Hepatocyte (in vitro differentiated cells): ENCODE measurements around the gene GPRC5A. TPM values are rescaled to one million over a fixed set of nuclear protein-coding genes. Genes with fewer than 3 reads are reported as not detected.

Source experiments
- DNase-seq: peaks from one replicate; pipeline ENCODE4 v3.0.0-alpha.2; 2016; ENCODE audit warnings: low spot score
- H2AFZ ChIP-seq: fragments of 200-600 bp; sonication (generic); 2 replicates; pipeline ENCODE4 v1.6.0; 2016; ENCODE audit warnings: antibody characterized with exemption, mild to moderate bottlenecking
- H3K27ac ChIP-seq: fragments of 200-600 bp; sonication (generic); 2 replicates; pipeline ENCODE4 v1.5.1; 2016; ENCODE audit warnings: mild to moderate bottlenecking
- H3K27me3 ChIP-seq: fragments of 200-600 bp; sonication (generic); 2 replicates; pipeline ENCODE4 v1.6.1; 2016
- H3K36me3 ChIP-seq: fragments of 200-600 bp; sonication (generic); replicated peaks from 2 replicates; pipeline ENCODE4 v1.5.1; 2016; ENCODE audit warnings: low read depth; ENCODE audit not compliant: insufficient read depth
- H3K4me1 ChIP-seq: fragments of 200-600 bp; sonication (generic); 2 replicates; pipeline ENCODE4 v1.5.1; 2016; ENCODE audit warnings: mild to moderate bottlenecking, moderate library complexity; ENCODE audit not compliant: insufficient read depth
- H3K4me2 ChIP-seq: fragments of 200-600 bp; sonication (generic); 2 replicates; pipeline ENCODE4 v1.6.0; 2016
- H3K4me3 ChIP-seq: fragments of 200-600 bp; sonication (generic); 2 replicates; pipeline ENCODE4 v1.5.1; 2016; ENCODE audit warnings: mild to moderate bottlenecking
- H3K79me2 ChIP-seq: fragments of 200-600 bp; sonication (generic); 2 replicates; pipeline ENCODE4 v1.6.0; 2017; ENCODE audit warnings: mild to moderate bottlenecking
- H3K9me2 ChIP-seq: fragments of 200-600 bp; sonication (generic); replicated peaks from 2 replicates; pipeline ENCODE4 v1.6.0; 2017; ENCODE audit warnings: mild to moderate bottlenecking; ENCODE audit not compliant: insufficient read depth
- H3K9me3 ChIP-seq: fragments of 200-600 bp; sonication (generic); 2 replicates; pipeline ENCODE4 v1.5.1; 2016; ENCODE audit warnings: low read depth, mild to moderate bottlenecking
- H4K20me1 ChIP-seq: fragments of 200-600 bp; sonication (generic); 2 replicates; pipeline ENCODE4 v1.6.0; 2016; ENCODE audit warnings: mild to moderate bottlenecking; ENCODE audit not compliant: insufficient read depth, poor library complexity, severe bottlenecking
- EZH2 ChIP-seq: fragments of 200-600 bp; sonication (generic); IDR thresholded peaks from 2 replicates; pipeline ENCODE4 v1.6.1; 2016; ENCODE audit warnings: antibody characterized with exemption, mild to moderate bottlenecking, borderline replicate concordance
- EZH2phosphoT487 ChIP-seq: fragments of 200-600 bp; sonication (generic); IDR thresholded peaks from one replicate; pipeline ENCODE4 v1.6.1; 2018; ENCODE audit warnings: antibody characterized with exemption, mild to moderate bottlenecking, low read depth, moderate library complexity; ENCODE audit not compliant: unreplicated experiment, severe bottlenecking
- WGBS: methylation state at CpG from one replicate; pipeline ENCODE4 v1.1.6; 2016; ENCODE audit warnings: low lambda C conversion rate; ENCODE audit errors: missing lambda C conversion rate; 5-methylcytosine and 5-hydroxymethylcytosine counted together
- polyA plus RNA-seq: library from polyadenylated mRNA; unstranded; fragments of >200 nt; fragmentation: Nextera tagmentation; extraction: Ambion mirVana; gene quantifications from 2 replicates; pipeline ENCODE4 v1.2.1, GENCODE V29; 2016
- total RNA-seq: library from RNA; depleted of rRNA; stranded (reverse); fragments of >200 nt; gene quantifications from 2 replicates; pipeline ENCODE4 v1.2.3, GENCODE V29; 2014
- TF ChIP-seq, protein P1 (sequence below): fragments of 200-600 bp; sonication (generic); IDR thresholded peaks from 2 replicates; pipeline ENCODE4 v1.5.1; 2016; ENCODE audit warnings: antibody characterized with exemption, mild to moderate bottlenecking; ENCODE audit not compliant: poor library complexity

Gene GPRC5A
- total and polyA plus RNA-seq, 2 experiments from 2014 or later: 60.2 to 80.4 TPM

DNA sequence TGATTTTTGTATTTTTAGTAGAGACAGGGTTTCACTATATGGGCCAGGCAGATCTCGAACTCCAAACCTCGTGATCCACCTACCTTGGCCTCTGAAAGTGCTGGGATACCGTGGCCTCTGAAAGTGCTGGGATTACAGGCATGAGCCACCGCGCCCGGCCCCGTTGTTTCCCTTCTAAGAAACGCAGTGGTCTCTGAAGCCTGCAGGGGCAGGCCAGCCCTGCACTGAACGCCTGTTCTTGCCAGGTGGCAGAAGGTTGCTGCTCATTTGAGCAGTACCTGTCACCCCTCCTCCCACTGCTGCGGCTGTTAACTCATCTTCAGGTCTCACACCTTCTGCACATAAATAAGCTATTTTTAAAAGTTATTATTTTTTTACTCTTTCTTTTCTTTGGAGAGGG lies 24.3 kb downstream of the GPRC5A start:
- Histone ChIP-seq H2AFZ (no peak overlapping the region), H3K4me3 (no peak overlapping the region), H3K79me2 (no peaks in the 10 kb centered on the region), H3K9me2 (no peaks in the 10 kb centered on the region), H3K4me2 (no peak overlapping the region), H3K36me3 (no peaks in the 10 kb centered on the region), H3K4me1 (no peaks in the 10 kb centered on the region), H3K27me3 (no peaks in the 10 kb centered on the region), H3K27ac (no peak overlapping the region), H4K20me1 (no peaks in the 10 kb centered on the region), H3K9me3 (no peaks in the 10 kb centered on the region)
- 87% methylated on average over 10 of the region's 10 CpGs for WGBS
- no peak for TF ChIP-seq EZH2
- DNase-seq: no peak

DNA sequence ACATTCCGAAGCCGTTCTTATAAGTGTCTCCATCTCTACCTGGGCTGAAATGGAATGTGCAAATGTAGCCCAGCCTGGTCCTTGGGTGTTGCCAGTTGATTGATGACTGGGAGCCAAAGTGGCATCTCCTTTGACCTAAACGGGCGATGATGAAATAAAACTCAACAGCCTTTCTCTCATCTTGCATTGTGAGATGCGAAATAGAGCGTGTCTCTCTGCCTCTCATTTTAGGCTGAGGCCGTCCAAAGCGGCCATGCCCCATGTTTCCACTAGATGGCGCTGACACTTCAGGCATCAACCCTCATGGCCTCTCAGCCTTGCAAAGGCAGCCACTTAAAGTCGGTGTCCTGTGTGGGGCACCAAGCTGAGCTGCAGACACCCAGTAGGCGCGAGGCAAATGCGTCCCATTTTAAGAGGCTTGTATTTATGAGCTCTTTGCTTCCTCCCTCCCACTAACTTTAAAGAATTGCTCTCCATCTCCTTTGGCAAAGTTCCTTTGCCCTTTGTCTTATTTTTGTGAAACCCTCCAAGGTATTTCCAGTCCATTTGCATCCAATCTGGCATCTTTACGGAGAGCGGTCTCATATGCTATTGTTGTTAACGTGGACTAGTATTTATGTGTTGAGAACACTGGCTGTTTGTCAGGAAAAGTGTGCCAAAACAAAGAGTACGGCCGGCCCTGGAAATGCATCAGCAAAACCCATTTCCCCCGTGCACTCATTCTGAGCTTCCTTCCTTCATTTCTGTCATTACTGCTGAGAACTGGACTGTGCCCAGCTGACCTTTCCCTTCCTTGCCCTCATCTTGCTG lies 25.0 kb downstream of the GPRC5A start:
- 39% methylated on average over 19 of the region's 19 CpGs for WGBS
- peak; percentile 86 for DNase-seq
- Histone ChIP-seq H3K4me2 (no peak overlapping the region), H3K79me2 (no peaks in the 10 kb centered on the region), H2AFZ (no peak overlapping the region), H3K27me3 (no peaks in the 10 kb centered on the region), H3K9me2 (no peaks in the 10 kb centered on the region), H3K4me3 (no peak overlapping the region), H3K4me1 (no peaks in the 10 kb centered on the region), H3K36me3 (no peaks in the 10 kb centered on the region), H3K27ac (peak overlapping the region; percentile 1), H4K20me1 (no peaks in the 10 kb centered on the region), H3K9me3 (no peaks in the 10 kb centered on the region)
- TF ChIP-seq, protein P1, sequence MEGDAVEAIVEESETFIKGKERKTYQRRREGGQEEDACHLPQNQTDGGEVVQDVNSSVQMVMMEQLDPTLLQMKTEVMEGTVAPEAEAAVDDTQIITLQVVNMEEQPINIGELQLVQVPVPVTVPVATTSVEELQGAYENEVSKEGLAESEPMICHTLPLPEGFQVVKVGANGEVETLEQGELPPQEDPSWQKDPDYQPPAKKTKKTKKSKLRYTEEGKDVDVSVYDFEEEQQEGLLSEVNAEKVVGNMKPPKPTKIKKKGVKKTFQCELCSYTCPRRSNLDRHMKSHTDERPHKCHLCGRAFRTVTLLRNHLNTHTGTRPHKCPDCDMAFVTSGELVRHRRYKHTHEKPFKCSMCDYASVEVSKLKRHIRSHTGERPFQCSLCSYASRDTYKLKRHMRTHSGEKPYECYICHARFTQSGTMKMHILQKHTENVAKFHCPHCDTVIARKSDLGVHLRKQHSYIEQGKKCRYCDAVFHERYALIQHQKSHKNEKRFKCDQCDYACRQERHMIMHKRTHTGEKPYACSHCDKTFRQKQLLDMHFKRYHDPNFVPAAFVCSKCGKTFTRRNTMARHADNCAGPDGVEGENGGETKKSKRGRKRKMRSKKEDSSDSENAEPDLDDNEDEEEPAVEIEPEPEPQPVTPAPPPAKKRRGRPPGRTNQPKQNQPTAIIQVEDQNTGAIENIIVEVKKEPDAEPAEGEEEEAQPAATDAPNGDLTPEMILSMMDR: peak; percentile 90
- no peak for TF ChIP-seq EZH2phosphoT487

DNA sequence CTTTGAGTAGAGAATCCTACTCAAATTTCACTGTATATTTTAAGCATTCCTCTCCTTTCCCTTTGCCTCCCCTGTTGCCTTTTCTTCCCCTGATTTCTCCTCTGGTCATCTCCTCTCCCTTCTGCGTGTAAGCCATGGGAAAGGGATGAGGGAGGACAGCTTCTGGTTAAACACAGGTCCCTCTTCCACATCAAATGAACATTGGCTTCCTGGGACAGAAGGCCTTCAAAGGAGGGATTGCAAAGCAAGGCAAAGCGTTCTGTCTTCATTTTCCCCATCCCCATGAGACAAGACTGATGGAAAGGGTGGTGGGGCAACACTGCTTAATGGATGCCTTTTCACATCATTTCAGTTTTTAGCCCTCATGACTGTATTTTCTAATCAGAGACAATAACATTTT lies 26.2 kb downstream of the GPRC5A start:
- no peaks in the 10 kb centered on the region for H3K27me3 ChIP-seq
- no peaks in the 10 kb centered on the region for H3K9me3 ChIP-seq
- H3K27ac ChIP-seq: no peak overlapping the region
- H2AFZ ChIP-seq: no peak overlapping the region
- no peaks in the 10 kb centered on the region for H3K36me3 ChIP-seq
- TF ChIP-seq, protein P1: no peak
- TF ChIP-seq EZH2phosphoT487: no peak
- TF ChIP-seq EZH2: no peak
- no peaks in the 10 kb centered on the region for H3K9me2 ChIP-seq
- H3K4me3 ChIP-seq: no peak overlapping the region
- WGBS: 60% methylated on average over 2 of the region's 2 CpGs
- no peaks in the 10 kb centered on the region for H4K20me1 ChIP-seq
- no peaks in the 10 kb centered on the region for H3K79me2 ChIP-seq
- H3K4me2 ChIP-seq: no peak overlapping the region
- no peak for DNase-seq
- H3K4me1 ChIP-seq: no peaks in the 10 kb centered on the region

DNA sequence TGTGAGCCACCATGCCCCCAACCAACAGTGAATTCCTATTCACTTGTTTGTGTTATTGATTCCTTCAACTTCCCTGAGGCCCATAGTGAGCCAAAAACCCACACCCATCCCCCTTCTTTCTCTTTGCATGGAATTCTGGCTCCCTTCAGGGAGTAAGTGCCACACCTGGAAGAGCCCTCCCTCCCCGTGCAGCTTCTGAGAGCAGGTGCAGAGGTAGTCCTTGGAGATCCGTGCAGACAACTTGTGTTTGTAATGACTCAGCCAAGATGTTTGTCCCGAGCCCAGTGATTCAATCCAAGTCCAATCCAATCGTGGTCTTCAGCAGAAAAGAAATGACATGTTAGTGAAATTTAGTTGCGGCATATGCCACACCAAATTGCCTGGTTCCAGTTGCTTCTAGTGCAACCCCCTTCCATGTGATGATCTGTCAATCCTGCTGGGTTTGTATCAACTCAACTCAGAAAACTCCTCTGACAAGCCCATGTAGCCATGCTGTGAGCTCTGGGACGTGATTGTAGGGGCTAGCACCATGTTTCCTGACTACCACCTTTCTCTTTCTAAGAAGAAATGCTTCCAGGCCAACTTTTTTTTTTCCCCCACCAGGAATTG lies 27.5 kb downstream of the GPRC5A start:
- DNase-seq: no peak
- Histone ChIP-seq H3K4me2 (no peak overlapping the region), H3K4me3 (no peak overlapping the region), H2AFZ (no peak overlapping the region), H3K4me1 (no peaks in the 10 kb centered on the region), H4K20me1 (no peaks in the 10 kb centered on the region), H3K9me2 (no peaks in the 10 kb centered on the region), H3K9me3 (no peaks in the 10 kb centered on the region), H3K27me3 (no peaks in the 10 kb centered on the region), H3K36me3 (no peaks in the 10 kb centered on the region), H3K79me2 (no peaks in the 10 kb centered on the region), H3K27ac (no peak overlapping the region)
- 78% methylated on average over 6 of the region's 6 CpGs for WGBS
- TF ChIP-seq EZH2 (no peak), EZH2phosphoT487 (no peak)
- TF ChIP-seq, protein P1: no peak
